SK-N-SH (cell line): Measurements from ENCODE around the gene CCR9. TPM values are rescaled to one million over a fixed set of nuclear protein-coding genes. Genes with fewer than 3 reads are reported as not detected.

Experiments used
- CTCF ChIA-PET: fragments of 300-600, 350-600 bp; formaldehyde crosslinking; extraction: SDS; loops from one replicate; lab custom pipeline; 2021; lab: Yijun Ruan, JAX
- POLR2A ChIA-PET: fragments of 350-600 bp; sonication (Branson Sonifier 250); formaldehyde crosslinking; extraction: SDS; loops from one replicate; lab custom pipeline; 2020; ENCODE audit warnings: antibody characterized with exemption, inconsistent platforms; lab: Yijun Ruan, JAX
- DNase-seq: peaks from one replicate; pipeline ENCODE4 v3.0.0; 2012
- H2AFZ ChIP-seq: fragments of 200-600 bp; sonication (generic); 2 replicates; pipeline ENCODE4 v1.8.1; 2016; ENCODE audit warnings: antibody characterized with exemption, mild to moderate bottlenecking, low read depth
- H3F3A ChIP-seq: fragments of 200-600 bp; sonication (generic); replicated peaks from 2 replicates; pipeline ENCODE3; 2016; ENCODE audit warnings: antibody characterized with exemption, mild to moderate bottlenecking; ENCODE audit not compliant: insufficient read depth
- H3K27ac ChIP-seq, 2 experiments: fragments of 200-500 bp in 1 of 2; fragments of 200-600 bp in 1 of 2; sonication (Bioruptor generic) in 1 of 2; sonication (generic), shearing (Covaris generic) in 1 of 2; 2 replicates each; pipeline versions ENCODE4 v1.5.1 to v1.6.1; 2014 to 2016; ENCODE audit warnings: low read depth in 2 of 2, inconsistent platforms in 1 of 2, low read length in 1 of 2, mild to moderate bottlenecking in 1 of 2, mixed read lengths in 1 of 2
- H3K27me3 ChIP-seq: fragments of 200-600 bp; sonication (generic), shearing (Covaris generic); 2 replicates; pipeline ENCODE4 v1.6.1; 2016; ENCODE audit warnings: mixed run types; ENCODE audit not compliant: insufficient read depth
- H3K36me3 ChIP-seq, 2 experiments: fragments of 200-500 bp in 1 of 2; fragments of 200-600 bp in 1 of 2; sonication (Bioruptor generic) in 1 of 2; sonication (generic) in 1 of 2; replicated peaks in 1 of 2; 2 replicates each; pipeline versions ENCODE3 to v1.5.1; 2014 to 2016; ENCODE audit warnings: low read length in 1 of 2, mild to moderate bottlenecking in 1 of 2; ENCODE audit not compliant: insufficient read depth in 2 of 2, control insufficient read depth in 1 of 2
- H3K4me1 ChIP-seq, 2 experiments: fragments of 200-500 bp in 1 of 2; fragments of 200-600 bp in 1 of 2; sonication (Bioruptor generic) in 1 of 2; sonication (generic), shearing (Covaris generic) in 1 of 2; 2 replicates each; pipeline versions ENCODE4 v1.5.1 to v1.6.1; 2014 to 2016; ENCODE audit warnings: low read depth in 1 of 2, low read length in 1 of 2, mixed run types in 1 of 2; ENCODE audit not compliant: insufficient read depth in 2 of 2, control insufficient read depth in 1 of 2
- H3K4me2 ChIP-seq: fragments of 200-600 bp; sonication (generic), shearing (Covaris generic); 2 replicates; pipeline ENCODE4 v1.6.1; 2017; ENCODE audit warnings: mixed run types
- H3K4me3 ChIP-seq, 2 experiments: fragments of 200-500 bp in 1 of 2; fragments of 200-600 bp in 1 of 2; sonication (Bioruptor generic) in 1 of 2; sonication (generic), shearing (Covaris generic) in 1 of 2; 2 replicates each; pipeline versions ENCODE4 v1.5.1 to v1.8.1; 2014 to 2016; ENCODE audit warnings: low read depth in 2 of 2, inconsistent platforms in 1 of 2, low read length in 1 of 2, mild to moderate bottlenecking in 1 of 2, mixed read lengths in 1 of 2, moderate library complexity in 1 of 2
- H3K79me2 ChIP-seq: fragments of 200-600 bp; sonication (generic); 2 replicates; pipeline ENCODE4 v1.8.1; 2017; ENCODE audit warnings: mild to moderate bottlenecking; ENCODE audit not compliant: insufficient read depth
- H3K9ac ChIP-seq: fragments of 200-600 bp; sonication (generic); 2 replicates; pipeline ENCODE4 v1.6.1; 2017; ENCODE audit warnings: mixed run types
- H3K9me2 ChIP-seq: fragments of 200-600 bp; sonication (generic); 2 replicates; pipeline ENCODE4 v1.6.1; 2017; ENCODE audit warnings: mixed run types
- H3K9me3 ChIP-seq: fragments of 200-600 bp; sonication (generic); 2 replicates; pipeline ENCODE4 v1.6.1; 2017; ENCODE audit warnings: mixed run types, mild to moderate bottlenecking, moderate library complexity
- H4K20me1 ChIP-seq: fragments of 200-600 bp; sonication (generic); 2 replicates; pipeline ENCODE4 v1.6.1; 2017; ENCODE audit warnings: mild to moderate bottlenecking, mixed run types; ENCODE audit not compliant: insufficient read depth
- ELF1 ChIP-seq: IDR thresholded peaks from 2 replicates; pipeline ENCODE4 v1.4.0; 2012
- EP300 ChIP-seq, 2 experiments: IDR thresholded peaks; 2 replicates each; pipeline versions ENCODE4 v1.4.0 to v1.6.1; 2012; ENCODE audit warnings: borderline replicate concordance in 1 of 2, low read depth in 1 of 2, low read length in 1 of 2
- EZH2phosphoT487 ChIP-seq: fragments of 200-600 bp; sonication (generic); IDR thresholded peaks from 2 replicates; pipeline ENCODE4 v1.6.1; 2017; ENCODE audit warnings: low read depth, mixed run types, mild to moderate bottlenecking, antibody characterized with exemption, moderate library complexity, borderline replicate concordance
- FOXM1 ChIP-seq: IDR thresholded peaks from 2 replicates; pipeline ENCODE4 v1.4.0; 2012; ENCODE audit warnings: low read depth, mild to moderate bottlenecking
- NFIC ChIP-seq: IDR thresholded peaks from 2 replicates; pipeline ENCODE4 v1.4.0; 2012; ENCODE audit warnings: borderline replicate concordance
- RCOR1 ChIP-seq: fragments of 150-350 bp; IDR thresholded peaks from 2 replicates; pipeline ENCODE4 v1.6.1; 2017; ENCODE audit warnings: antibody characterized with exemption, low read length
- RXRA ChIP-seq: IDR thresholded peaks from 2 replicates; pipeline ENCODE4 v1.4.0; 2012; ENCODE audit warnings: low read depth, mild to moderate bottlenecking, borderline replicate concordance
- WGBS: methylation state at CpG from one replicate; pipeline ENCODE4 v1.1.6; 2017; ENCODE audit warnings: low lambda C conversion rate; 5-methylcytosine and 5-hydroxymethylcytosine counted together
- polyA plus RNA-seq, 3 experiments: library from polyadenylated mRNA; depleted of rRNA; stranded (reverse); fragments of >200 nt; gene quantifications; 2 replicates each; pipeline ENCODE4 v1.2.3, GENCODE V29; 2012
- small RNA-seq, 7 experiments: library from RNA; depleted of rRNA; stranded (forward); fragments of <200 nt; gene quantifications; one replicate each; pipeline ENCODE3, GENCODE V24; 2012
- TF ChIP-seq, protein P1 (sequence below): IDR thresholded peaks from 2 replicates; pipeline ENCODE4 v1.4.0; 2012; ENCODE audit warnings: low read depth
- TF ChIP-seq, protein P2 (sequence below): IDR thresholded peaks from 2 replicates; pipeline ENCODE4 v1.4.0; 2012; ENCODE audit warnings: low read depth, borderline replicate concordance
- TF ChIP-seq, protein P3 (sequence below): fragments of 200-600 bp; sonication (generic); IDR thresholded peaks from 2 replicates; pipeline ENCODE4 v1.6.1; 2017; ENCODE audit warnings: antibody characterized with exemption, mild to moderate bottlenecking, moderate library complexity
- TF ChIP-seq, protein P4 (sequence below): IDR thresholded peaks from 2 replicates; pipeline ENCODE4 v1.4.0; 2012; ENCODE audit warnings: low read depth, borderline replicate concordance
- TF ChIP-seq, protein P5 (sequence below): IDR thresholded peaks from 2 replicates; pipeline ENCODE4 v1.6.1; 2012; ENCODE audit warnings: mild to moderate bottlenecking, low read depth, low read length, moderate library complexity

The CCR9 gene
- polyA plus RNA-seq, 1 of the 3 experiments (the other 2 are of a cell fraction), result not detected

DNA sequence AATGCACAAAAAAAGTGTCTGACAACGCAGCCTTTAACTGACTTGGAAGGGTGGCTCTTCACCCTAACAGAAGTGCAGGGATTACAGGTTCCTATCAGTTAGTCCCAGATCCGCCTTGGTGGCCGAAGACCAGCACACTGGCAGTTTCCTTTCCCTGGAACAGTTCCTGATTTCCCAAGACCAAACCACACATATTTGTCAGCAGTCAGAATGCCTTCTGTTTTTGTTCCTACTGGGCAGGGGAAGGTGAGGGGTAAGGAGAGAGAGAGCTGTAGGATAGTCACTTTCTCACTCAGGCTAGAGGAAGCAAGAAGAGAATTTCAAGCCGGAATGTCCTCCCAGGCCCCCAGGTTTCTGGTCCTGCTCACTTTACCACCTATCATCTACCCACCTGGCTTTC lies 66.1 kb downstream of the CCR9 start:
- ChIA-PET CTCF (interaction anchor here (0.9 to 3.6 kb wide), 3 partner anchors 12 to 126 kb away, joined by 5 to 27 read pairs (median 15); no protein-coding TSS in a partner anchor), POLR2A (no interaction called here)
- Histone ChIP-seq H3F3A (no peaks in the 10 kb centered on the region), H3K4me3 (no peak overlapping the region), H3K27ac (no peak overlapping the region), H3K4me1 (no peaks in the 10 kb centered on the region), H3K9me2 (no peaks in the 10 kb centered on the region), H2AFZ (no peak overlapping the region), H3K36me3 (peaks cover 17 to 83% of the 10 kb centered on the region in 2 experiments), H4K20me1 (no peaks in the 10 kb centered on the region), H3K79me2 (no peaks in the 10 kb centered on the region), H3K9me3 (no peaks in the 10 kb centered on the region), H3K9ac (no peak overlapping the region), H3K4me2 (no peak overlapping the region), H3K27me3 (no peaks in the 10 kb centered on the region)
- WGBS, result 83% methylated on average over 4 of the region's 4 CpGs
- DNase-seq, result no peak
- TF ChIP-seq, protein P1, sequence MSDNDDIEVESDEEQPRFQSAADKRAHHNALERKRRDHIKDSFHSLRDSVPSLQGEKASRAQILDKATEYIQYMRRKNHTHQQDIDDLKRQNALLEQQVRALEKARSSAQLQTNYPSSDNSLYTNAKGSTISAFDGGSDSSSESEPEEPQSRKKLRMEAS, result no peak
- TF ChIP-seq, protein P2, sequence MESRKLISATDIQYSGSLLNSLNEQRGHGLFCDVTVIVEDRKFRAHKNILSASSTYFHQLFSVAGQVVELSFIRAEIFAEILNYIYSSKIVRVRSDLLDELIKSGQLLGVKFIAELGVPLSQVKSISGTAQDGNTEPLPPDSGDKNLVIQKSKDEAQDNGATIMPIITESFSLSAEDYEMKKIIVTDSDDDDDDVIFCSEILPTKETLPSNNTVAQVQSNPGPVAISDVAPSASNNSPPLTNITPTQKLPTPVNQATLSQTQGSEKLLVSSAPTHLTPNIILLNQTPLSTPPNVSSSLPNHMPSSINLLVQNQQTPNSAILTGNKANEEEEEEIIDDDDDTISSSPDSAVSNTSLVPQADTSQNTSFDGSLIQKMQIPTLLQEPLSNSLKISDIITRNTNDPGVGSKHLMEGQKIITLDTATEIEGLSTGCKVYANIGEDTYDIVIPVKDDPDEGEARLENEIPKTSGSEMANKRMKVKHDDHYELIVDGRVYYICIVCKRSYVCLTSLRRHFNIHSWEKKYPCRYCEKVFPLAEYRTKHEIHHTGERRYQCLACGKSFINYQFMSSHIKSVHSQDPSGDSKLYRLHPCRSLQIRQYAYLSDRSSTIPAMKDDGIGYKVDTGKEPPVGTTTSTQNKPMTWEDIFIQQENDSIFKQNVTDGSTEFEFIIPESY, result no peak
- TF ChIP-seq EP300 (IDR thresholded peaks at IDR 0.05; ENCODE audit: borderline replicate concordance in 1 of 2, low read depth in 1 of 2, low read length in 1 of 2) (no peak), RXRA (no peak), FOXM1 (no peak), RCOR1 (no peak), ELF1 (no peak), NFIC (no peak), EZH2phosphoT487 (no peak)
- TF ChIP-seq, protein P3, sequence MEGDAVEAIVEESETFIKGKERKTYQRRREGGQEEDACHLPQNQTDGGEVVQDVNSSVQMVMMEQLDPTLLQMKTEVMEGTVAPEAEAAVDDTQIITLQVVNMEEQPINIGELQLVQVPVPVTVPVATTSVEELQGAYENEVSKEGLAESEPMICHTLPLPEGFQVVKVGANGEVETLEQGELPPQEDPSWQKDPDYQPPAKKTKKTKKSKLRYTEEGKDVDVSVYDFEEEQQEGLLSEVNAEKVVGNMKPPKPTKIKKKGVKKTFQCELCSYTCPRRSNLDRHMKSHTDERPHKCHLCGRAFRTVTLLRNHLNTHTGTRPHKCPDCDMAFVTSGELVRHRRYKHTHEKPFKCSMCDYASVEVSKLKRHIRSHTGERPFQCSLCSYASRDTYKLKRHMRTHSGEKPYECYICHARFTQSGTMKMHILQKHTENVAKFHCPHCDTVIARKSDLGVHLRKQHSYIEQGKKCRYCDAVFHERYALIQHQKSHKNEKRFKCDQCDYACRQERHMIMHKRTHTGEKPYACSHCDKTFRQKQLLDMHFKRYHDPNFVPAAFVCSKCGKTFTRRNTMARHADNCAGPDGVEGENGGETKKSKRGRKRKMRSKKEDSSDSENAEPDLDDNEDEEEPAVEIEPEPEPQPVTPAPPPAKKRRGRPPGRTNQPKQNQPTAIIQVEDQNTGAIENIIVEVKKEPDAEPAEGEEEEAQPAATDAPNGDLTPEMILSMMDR, result no peak
- TF ChIP-seq, protein P4, sequence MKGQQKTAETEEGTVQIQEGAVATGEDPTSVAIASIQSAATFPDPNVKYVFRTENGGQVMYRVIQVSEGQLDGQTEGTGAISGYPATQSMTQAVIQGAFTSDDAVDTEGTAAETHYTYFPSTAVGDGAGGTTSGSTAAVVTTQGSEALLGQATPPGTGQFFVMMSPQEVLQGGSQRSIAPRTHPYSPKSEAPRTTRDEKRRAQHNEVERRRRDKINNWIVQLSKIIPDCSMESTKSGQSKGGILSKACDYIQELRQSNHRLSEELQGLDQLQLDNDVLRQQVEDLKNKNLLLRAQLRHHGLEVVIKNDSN, result no peak
- TF ChIP-seq, protein P5, sequence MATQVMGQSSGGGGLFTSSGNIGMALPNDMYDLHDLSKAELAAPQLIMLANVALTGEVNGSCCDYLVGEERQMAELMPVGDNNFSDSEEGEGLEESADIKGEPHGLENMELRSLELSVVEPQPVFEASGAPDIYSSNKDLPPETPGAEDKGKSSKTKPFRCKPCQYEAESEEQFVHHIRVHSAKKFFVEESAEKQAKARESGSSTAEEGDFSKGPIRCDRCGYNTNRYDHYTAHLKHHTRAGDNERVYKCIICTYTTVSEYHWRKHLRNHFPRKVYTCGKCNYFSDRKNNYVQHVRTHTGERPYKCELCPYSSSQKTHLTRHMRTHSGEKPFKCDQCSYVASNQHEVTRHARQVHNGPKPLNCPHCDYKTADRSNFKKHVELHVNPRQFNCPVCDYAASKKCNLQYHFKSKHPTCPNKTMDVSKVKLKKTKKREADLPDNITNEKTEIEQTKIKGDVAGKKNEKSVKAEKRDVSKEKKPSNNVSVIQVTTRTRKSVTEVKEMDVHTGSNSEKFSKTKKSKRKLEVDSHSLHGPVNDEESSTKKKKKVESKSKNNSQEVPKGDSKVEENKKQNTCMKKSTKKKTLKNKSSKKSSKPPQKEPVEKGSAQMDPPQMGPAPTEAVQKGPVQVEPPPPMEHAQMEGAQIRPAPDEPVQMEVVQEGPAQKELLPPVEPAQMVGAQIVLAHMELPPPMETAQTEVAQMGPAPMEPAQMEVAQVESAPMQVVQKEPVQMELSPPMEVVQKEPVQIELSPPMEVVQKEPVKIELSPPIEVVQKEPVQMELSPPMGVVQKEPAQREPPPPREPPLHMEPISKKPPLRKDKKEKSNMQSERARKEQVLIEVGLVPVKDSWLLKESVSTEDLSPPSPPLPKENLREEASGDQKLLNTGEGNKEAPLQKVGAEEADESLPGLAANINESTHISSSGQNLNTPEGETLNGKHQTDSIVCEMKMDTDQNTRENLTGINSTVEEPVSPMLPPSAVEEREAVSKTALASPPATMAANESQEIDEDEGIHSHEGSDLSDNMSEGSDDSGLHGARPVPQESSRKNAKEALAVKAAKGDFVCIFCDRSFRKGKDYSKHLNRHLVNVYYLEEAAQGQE, result no peak

Small RNA genes within 50 kb of the gene (small RNA-seq; reads per million reads assigned to genes)
- 0 reads per million in 7 experiments for gene RF00019

Other genes with a start within 250 kb of the CCR9 start
- 11.2 and 16.7 TPM in 2 replicates for gene SACM1L, start 197.1 kb upstream of the CCR9 start, polyA plus RNA-seq (2012; rRNA removed)
- not detected in 2 replicates for gene SLC6A20, start 90.0 kb upstream of the CCR9 start, polyA plus RNA-seq (2012; rRNA removed)
- 11.9 and 19.7 TPM in 2 replicates for gene LZTFL1, start 44.4 kb upstream of the CCR9 start, polyA plus RNA-seq (2012; rRNA removed)
- not detected in 2 replicates for gene CXCR6, start 56.9 kb downstream of the CCR9 start, polyA plus RNA-seq (2012; rRNA removed)
- gene FYCO1, start 109.3 kb downstream of the CCR9 start, polyA plus RNA-seq (2012; rRNA removed), result 5.5 and 5.7 TPM in 2 replicates
- gene XCR1, start 140.9 kb downstream of the CCR9 start, polyA plus RNA-seq (2012; rRNA removed), result not detected in 2 replicates